AML-193 (cell line): ENCODE measurements around the gene ZNF285.
"Not testable (repeated sequence)": the region's sequence is repeated elsewhere in the genome, so short reads cannot be mapped to it uniquely, and the experiment has no call there.

Source experiments
- DNase-seq, 2 experiments: peaks; one replicate each; lab custom pipeline; 2025; lab: John Stamatoyannopoulos, UW

The ZNF285 gene

GRCh38 chr19:44401139-44402115 lies at the start of gene ZNF285:
TSS of gene ZNF285 (minus strand) at chr19:44401608. CDS start at chr19:44397213, 4,395 bp downstream.
- no peak for DNase-seq

GRCh38 chr19:44447916-44448674 lies 46.7 kb upstream of the ZNF285 start, which contains the start of gene ZNF229:
TSS of gene ZNF229 (minus strand) at chr19:44448472. CDS start at chr19:44442847, 5,625 bp downstream.
- no peak for DNase-seq

- no peak for DNase-seq
These were observed 37.0 kb upstream of the ZNF285 start for GRCh38 chr19:44438441-44438840.

GRCh38 chr19:44435441-44435840 lies 34.0 kb upstream of the ZNF285 start:
- DNase-seq: no peak

GRCh38 chr19:44430956-44431355 lies 29.5 kb upstream of the ZNF285 start:
- DNase-seq: no peak

GRCh38 chr19:44415553-44415952 lies 14.1 kb upstream of the ZNF285 start:
- DNase-seq: not testable (repeated sequence)

DNA sequence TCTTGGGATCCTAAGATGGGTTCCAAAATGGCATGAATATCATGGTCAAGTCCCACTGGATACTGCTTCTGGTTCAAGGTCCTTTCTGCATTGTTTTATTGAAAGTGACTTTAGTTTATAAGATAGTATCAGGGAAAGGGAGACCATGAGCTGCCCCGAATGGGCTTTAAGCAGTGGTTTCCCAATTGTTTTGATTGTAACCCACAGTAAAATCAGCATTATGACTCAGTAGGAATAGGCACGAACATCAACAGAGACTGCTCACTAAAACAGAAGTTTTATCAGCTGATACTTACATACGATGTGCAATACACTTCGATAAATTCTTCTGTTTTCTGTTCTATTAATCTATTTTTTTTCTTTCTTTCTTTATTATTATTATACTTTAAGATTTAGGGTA lies 12.1 kb downstream of the ZNF285 start:
- not testable (repeated sequence) for DNase-seq

GRCh38 chr19:44374789-44375188 lies 26.6 kb downstream of the ZNF285 start:
- DNase-seq: no peak

- no peak for DNase-seq
These were observed 29.5 kb downstream of the ZNF285 start for GRCh38 chr19:44371815-44372480.

DNA sequence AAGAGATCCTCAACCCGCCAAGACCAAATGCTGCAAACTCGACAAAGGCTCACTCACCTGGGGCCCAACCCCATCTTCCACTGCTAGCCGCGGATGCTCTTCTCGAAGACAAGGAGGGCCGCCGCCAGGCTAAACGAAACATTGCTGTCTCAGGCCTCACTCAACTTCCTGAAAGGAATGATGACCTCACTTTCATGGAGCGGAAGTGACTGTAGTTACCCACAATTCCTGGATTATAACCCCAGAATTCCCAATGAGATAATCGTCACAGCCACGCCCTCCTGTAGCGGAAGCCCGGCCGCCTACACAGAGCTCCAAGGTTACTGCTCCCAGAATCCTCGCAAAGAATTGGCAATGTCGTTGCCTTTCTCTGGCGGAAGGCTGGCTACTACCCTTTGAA lies 34.4 kb downstream of the ZNF285 start:
- no peak for DNase-seq

- DNase-seq: no peak
These were observed 44.9 kb downstream of the ZNF285 start, which contains the start of gene ZNF112 for GRCh38 chr19:44356383-44357111. TSS of gene ZNF112 (minus strand) at chr19:44356680. CDS start at chr19:44340539, 16,141 bp downstream.

DNA sequence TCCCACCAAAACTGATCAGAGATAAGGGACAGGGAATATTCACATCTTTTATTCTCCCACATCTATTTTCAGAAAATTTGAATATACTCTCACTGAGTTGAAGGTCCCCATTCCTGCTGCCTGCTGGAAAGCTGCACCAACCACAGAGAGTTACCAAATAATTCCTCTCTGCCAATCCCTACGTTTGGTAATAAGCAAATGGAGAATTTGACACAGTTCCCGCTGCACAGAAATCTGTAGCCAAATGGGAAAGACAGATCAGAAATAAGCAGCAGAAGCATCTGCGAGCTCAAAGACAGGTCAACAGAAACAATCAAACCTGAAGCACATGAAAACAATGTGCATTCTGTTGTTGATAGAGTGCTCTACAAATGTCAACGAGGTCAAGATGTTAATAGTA lies 54.9 kb downstream of the ZNF285 start:
- DNase-seq: no peak

GRCh38 chr19:44345959-44346358 lies 55.4 kb downstream of the ZNF285 start:
- DNase-seq: no peak

- no peak for DNase-seq
These were observed 57.2 kb downstream of the ZNF285 start for GRCh38 chr19:44344255-44344654.

- DNase-seq: no peak
These were observed 59.6 kb downstream of the ZNF285 start for GRCh38 chr19:44341794-44342193.

GRCh38 chr19:44334639-44335038 lies 66.8 kb downstream of the ZNF285 start:
- DNase-seq: not testable (repeated sequence)
